Measurements from ENCODE around the gene RMND1.

DNA sequence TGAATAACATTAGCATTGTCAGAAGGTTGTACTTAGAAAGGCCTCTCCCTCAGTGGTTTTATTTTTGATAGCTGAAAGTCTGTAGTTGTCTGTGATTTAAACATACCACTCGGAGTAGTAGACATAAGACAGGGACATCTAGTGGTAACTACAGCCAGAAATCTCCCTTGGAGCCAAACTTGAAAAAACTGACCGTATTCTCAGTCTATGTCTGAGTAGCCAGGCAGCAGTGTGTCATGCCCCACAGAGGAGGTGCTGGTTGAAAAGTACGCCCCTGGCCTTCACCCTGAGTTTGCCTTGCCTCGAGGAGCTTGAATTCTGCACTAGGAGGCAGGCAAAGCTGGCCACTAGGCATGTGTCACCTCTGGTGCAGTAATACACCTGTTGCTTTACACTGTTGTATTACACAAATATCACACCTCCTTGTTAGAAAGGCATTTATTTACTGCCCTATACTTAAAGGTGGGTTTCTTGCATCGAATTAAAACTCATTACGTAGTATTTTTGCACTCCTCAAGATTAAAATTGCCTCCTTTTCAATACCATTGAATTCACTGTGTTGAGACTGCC lies 81.3 kb downstream of the RMND1 start:
- TF ChIP-seq, protein P1, sequence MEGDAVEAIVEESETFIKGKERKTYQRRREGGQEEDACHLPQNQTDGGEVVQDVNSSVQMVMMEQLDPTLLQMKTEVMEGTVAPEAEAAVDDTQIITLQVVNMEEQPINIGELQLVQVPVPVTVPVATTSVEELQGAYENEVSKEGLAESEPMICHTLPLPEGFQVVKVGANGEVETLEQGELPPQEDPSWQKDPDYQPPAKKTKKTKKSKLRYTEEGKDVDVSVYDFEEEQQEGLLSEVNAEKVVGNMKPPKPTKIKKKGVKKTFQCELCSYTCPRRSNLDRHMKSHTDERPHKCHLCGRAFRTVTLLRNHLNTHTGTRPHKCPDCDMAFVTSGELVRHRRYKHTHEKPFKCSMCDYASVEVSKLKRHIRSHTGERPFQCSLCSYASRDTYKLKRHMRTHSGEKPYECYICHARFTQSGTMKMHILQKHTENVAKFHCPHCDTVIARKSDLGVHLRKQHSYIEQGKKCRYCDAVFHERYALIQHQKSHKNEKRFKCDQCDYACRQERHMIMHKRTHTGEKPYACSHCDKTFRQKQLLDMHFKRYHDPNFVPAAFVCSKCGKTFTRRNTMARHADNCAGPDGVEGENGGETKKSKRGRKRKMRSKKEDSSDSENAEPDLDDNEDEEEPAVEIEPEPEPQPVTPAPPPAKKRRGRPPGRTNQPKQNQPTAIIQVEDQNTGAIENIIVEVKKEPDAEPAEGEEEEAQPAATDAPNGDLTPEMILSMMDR (conservative IDR thresholded peaks at IDR 0.05; ENCODE audit: low read length), result peak; percentile 32
- no peak for TF ChIP-seq EZH2phosphoT487 (IDR thresholded peaks at IDR 0.05; ENCODE audit: borderline replicate concordance)

Data from Loucy (cell line).